Measurements from ENCODE around the gene FARP2. TPM values are rescaled to one million over a fixed set of nuclear protein-coding genes. Genes with fewer than 3 reads are reported as not detected.

FARP2 gene
- total RNA-seq, 1 donor from 2014 or later = 63.6 TPM

DNA sequence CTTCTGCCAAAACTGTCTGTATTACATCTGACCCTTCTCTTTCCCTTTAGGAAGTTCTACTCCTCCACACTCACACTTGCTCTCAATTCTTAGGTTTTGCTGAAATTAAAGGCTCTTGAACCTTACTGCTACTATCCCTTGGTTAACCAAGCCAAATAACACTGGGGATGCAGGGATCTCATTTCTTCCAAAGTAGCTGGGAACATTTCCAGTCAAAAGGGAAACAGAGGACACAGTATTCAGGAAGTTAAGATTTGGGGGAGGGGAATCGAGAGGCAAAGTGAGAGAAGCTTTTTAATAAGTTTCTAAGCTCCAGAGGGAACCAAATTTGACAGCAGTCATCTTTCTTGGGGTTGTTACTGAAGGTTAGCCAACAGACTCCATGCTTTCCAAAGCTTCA, 34.2 kb upstream of the FARP2 start:
- H3K36me3 Mint-ChIP-seq (ENCODE audit: insufficient read depth) = peaks cover 11% of the 10 kb centered on the region
- no peaks in the 10 kb centered on the region for H3K27me3 Mint-ChIP-seq
- peak overlapping the region; percentile 0 for H3K4me3 Mint-ChIP-seq (ENCODE audit: low read depth)
- TF ChIP-seq, protein P1, sequence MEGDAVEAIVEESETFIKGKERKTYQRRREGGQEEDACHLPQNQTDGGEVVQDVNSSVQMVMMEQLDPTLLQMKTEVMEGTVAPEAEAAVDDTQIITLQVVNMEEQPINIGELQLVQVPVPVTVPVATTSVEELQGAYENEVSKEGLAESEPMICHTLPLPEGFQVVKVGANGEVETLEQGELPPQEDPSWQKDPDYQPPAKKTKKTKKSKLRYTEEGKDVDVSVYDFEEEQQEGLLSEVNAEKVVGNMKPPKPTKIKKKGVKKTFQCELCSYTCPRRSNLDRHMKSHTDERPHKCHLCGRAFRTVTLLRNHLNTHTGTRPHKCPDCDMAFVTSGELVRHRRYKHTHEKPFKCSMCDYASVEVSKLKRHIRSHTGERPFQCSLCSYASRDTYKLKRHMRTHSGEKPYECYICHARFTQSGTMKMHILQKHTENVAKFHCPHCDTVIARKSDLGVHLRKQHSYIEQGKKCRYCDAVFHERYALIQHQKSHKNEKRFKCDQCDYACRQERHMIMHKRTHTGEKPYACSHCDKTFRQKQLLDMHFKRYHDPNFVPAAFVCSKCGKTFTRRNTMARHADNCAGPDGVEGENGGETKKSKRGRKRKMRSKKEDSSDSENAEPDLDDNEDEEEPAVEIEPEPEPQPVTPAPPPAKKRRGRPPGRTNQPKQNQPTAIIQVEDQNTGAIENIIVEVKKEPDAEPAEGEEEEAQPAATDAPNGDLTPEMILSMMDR (IDR thresholded peaks at IDR 0.05; ENCODE audit: unreplicated experiment) = no peak
- peak overlapping the region; percentile 91 for H3K27ac Mint-ChIP-seq
- no peaks in the 10 kb centered on the region for H3K9me3 Mint-ChIP-seq (ENCODE audit: low read depth)
- DNase-seq (ENCODE audit: low spot score, unreplicated experiment) = no peak
- peaks cover 56% of the 10 kb centered on the region for H3K4me1 Mint-ChIP-seq (ENCODE audit: low read depth)

- H3K27me3 Mint-ChIP-seq = no peaks in the 10 kb centered on the region
- H3K4me1 Mint-ChIP-seq (ENCODE audit: low read depth) = peaks cover 38% of the 10 kb centered on the region
- H3K9me3 Mint-ChIP-seq (ENCODE audit: low read depth) = no peaks in the 10 kb centered on the region
- no peak overlapping the region for H3K4me3 Mint-ChIP-seq (ENCODE audit: low read depth)
- peaks cover 18% of the 10 kb centered on the region for H3K36me3 Mint-ChIP-seq (ENCODE audit: insufficient read depth)
- TF ChIP-seq, protein P1 (IDR thresholded peaks at IDR 0.05; ENCODE audit: unreplicated experiment) = no peak
- peak overlapping the region; percentile 43 for H3K27ac Mint-ChIP-seq
- DNase-seq (ENCODE audit: low spot score, unreplicated experiment) = no peak
These were observed 32.3 kb upstream of the FARP2 start for GRCh38 chr2:241323778-241324177.

DNA sequence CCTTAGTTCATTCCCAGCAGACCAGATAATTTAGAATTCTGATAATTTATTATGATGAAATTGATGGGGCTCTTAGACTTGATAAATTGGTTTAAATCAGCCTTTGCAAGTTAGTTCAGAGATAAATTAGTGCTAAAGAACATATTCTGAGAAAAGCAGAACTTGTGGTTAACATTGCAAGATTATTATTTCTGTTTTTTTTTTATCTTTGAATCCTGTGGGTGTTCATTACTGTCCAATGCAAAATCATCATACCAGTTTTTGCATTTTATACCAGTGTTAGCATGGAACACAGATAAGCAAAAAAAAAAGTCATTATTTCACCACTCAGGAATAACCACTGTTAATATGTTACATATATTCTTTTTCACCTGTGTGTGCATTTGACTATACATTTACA, 31.3 kb upstream of the FARP2 start:
- Mint-ChIP-seq H3K27me3 (no peaks in the 10 kb centered on the region), H3K36me3 (ENCODE audit: insufficient read depth) (peaks cover 24% of the 10 kb centered on the region), H3K27ac (peak overlapping the region; percentile 24), H3K4me3 (ENCODE audit: low read depth) (no peak overlapping the region), H3K9me3 (ENCODE audit: low read depth) (no peaks in the 10 kb centered on the region), H3K4me1 (ENCODE audit: low read depth) (peaks cover 33% of the 10 kb centered on the region)
- DNase-seq (ENCODE audit: low spot score, unreplicated experiment) = no peak
- TF ChIP-seq, protein P1 (IDR thresholded peaks at IDR 0.05; ENCODE audit: unreplicated experiment) = no peak

DNA sequence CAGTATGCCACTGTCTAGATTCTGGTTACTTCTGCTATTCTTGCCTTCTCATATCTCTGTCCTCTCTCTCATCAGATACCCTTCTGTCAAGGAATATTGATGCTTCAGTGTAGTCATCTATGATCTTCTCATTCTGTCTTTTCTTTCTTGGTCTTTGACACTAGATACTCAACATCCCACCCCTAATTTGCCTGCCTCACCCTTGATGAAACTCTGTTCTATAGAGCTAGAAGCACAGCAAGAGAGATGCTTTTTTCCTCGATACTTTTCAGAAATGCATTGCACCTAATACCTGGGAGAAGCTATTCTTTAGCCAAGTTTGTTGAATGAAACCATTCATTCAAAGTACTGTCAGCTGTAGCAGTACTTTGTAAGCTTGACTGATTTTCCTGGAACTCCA, 30.8 kb upstream of the FARP2 start:
- H3K36me3 Mint-ChIP-seq (ENCODE audit: insufficient read depth) = peaks cover 24% of the 10 kb centered on the region
- H3K9me3 Mint-ChIP-seq (ENCODE audit: low read depth) = no peaks in the 10 kb centered on the region
- no peak overlapping the region for H3K4me3 Mint-ChIP-seq (ENCODE audit: low read depth)
- peaks cover 28% of the 10 kb centered on the region for H3K4me1 Mint-ChIP-seq (ENCODE audit: low read depth)
- TF ChIP-seq, protein P1 (IDR thresholded peaks at IDR 0.05; ENCODE audit: unreplicated experiment) = no peak
- DNase-seq (ENCODE audit: low spot score, unreplicated experiment) = no peak
- H3K27ac Mint-ChIP-seq = peak overlapping the region; percentile 14
- no peaks in the 10 kb centered on the region for H3K27me3 Mint-ChIP-seq

GRCh38 chr2:241329669-241330615, 26.1 kb upstream of the FARP2 start:
- H3K27ac Mint-ChIP-seq = peak overlapping the region; percentile 76

More at GRCh38 chr2:241329669-241330615, 26.1 kb upstream of the FARP2 start:
- Mint-ChIP-seq H3K4me1 (ENCODE audit: low read depth) (peaks cover 2% of the 10 kb centered on the region), H3K9me3 (ENCODE audit: low read depth) (no peaks in the 10 kb centered on the region), H3K4me3 (ENCODE audit: low read depth) (no peak overlapping the region), H3K27me3 (no peaks in the 10 kb centered on the region), H3K36me3 (ENCODE audit: insufficient read depth) (peaks cover 37% of the 10 kb centered on the region)
- TF ChIP-seq, protein P1 (IDR thresholded peaks at IDR 0.05; ENCODE audit: unreplicated experiment) = no peak
- DNase-seq (ENCODE audit: low spot score, unreplicated experiment) = no peak
